A673 (cell line): ENCODE data around the gene HNRNPM. TPM values are rescaled to one million over a fixed set of nuclear protein-coding genes. Genes with fewer than 3 reads are reported as not detected.

ENCODE experiments used
- BruUV-seq: library from RNA; stranded (reverse); fragments of 400-500 nt; replicated peaks from 2 replicates; lab custom pipeline; 2021; lab: Mats Ljungman, UMichigan
- CTCF ChIA-PET: fragments of 300-600 bp; sonication (Branson Sonifier 250); formaldehyde crosslinking; loops from one replicate; lab custom pipeline; 2022; ENCODE audit warnings: antibody characterized with exemption; lab: Charles Lee
- POLR2A ChIA-PET: fragments of 300-600 bp; sonication (Branson Sonifier 250); formaldehyde crosslinking; loops from one replicate; lab custom pipeline; 2022; ENCODE audit warnings: antibody characterized with exemption; ENCODE audit not compliant: low non-redundant PET; lab: Charles Lee
- DNase-seq: peaks from one replicate; pipeline ENCODE4 v3.0.0-alpha.2; 2015; ENCODE audit warnings: low spot score
- H3K27ac ChIP-seq: fragments of 200-600 bp; sonication (generic); 2 replicates; pipeline ENCODE4 v1.5.1; 2016; ENCODE audit warnings: mixed run types, low read depth, mild to moderate bottlenecking, mixed read lengths, antibody characterized with exemption, low read length; ENCODE audit not compliant: poor library complexity, severe bottlenecking
- H3K27me3 ChIP-seq: fragments of 200-600 bp; sonication (generic); replicated peaks from 2 replicates; pipeline ENCODE4 v1.6.1; 2017; ENCODE audit warnings: mixed run types, low read depth, mild to moderate bottlenecking, mixed read lengths, antibody characterized with exemption, low read length; ENCODE audit not compliant: insufficient read depth, poor library complexity
- H3K36me3 ChIP-seq: fragments of 200-600 bp; sonication (generic); 2 replicates; pipeline ENCODE4 v1.6.1; 2016; ENCODE audit warnings: mixed run types, mild to moderate bottlenecking, mixed read lengths, antibody characterized with exemption, low read length; ENCODE audit not compliant: insufficient read depth, poor library complexity, severe bottlenecking
- H3K4me1 ChIP-seq: fragments of 200-600 bp; sonication (generic); 2 replicates; pipeline ENCODE4 v1.6.1; 2017; ENCODE audit warnings: mixed run types, mild to moderate bottlenecking, mixed read lengths, antibody characterized with exemption, low read length; ENCODE audit not compliant: insufficient read depth, poor library complexity, severe bottlenecking
- H3K4me3 ChIP-seq: fragments of 200-600 bp; sonication (generic); 2 replicates; pipeline ENCODE4 v1.5.1; 2016; ENCODE audit warnings: low read depth, mixed run types, mild to moderate bottlenecking, mixed read lengths, low read length; ENCODE audit not compliant: poor library complexity, severe bottlenecking
- H3K9me3 ChIP-seq: fragments of 200-600 bp; sonication (generic); 2 replicates; pipeline ENCODE4 v1.6.1; 2016; ENCODE audit warnings: mixed run types, low read depth, mild to moderate bottlenecking, mixed read lengths, antibody characterized with exemption, low read length; ENCODE audit not compliant: poor library complexity, severe bottlenecking
- CTCF ChIP-seq: fragments of 300-800, 200-600 bp; sonication (generic); conservative IDR thresholded peaks from 2 replicates; pipeline ENCODE4 v1.5.1; 2017; ENCODE audit warnings: low read depth, mild to moderate bottlenecking, antibody characterized with exemption, low read length, moderate library complexity, mixed read lengths
- EZH2 ChIP-seq: fragments of 200-600 bp; sonication (generic); IDR thresholded peaks from 2 replicates; pipeline ENCODE4 v1.6.1; 2017; ENCODE audit warnings: borderline replicate concordance, low read depth, mild to moderate bottlenecking, mixed read lengths, antibody characterized with exemption, low read length; ENCODE audit not compliant: poor library complexity, severe bottlenecking
- intact Hi-C: fragments of 100-400 bp; cut with micrococcal nuclease; formaldehyde crosslinking; loops from one replicate; pipeline ENCODE4 v1.10.0; 2022; ENCODE audit not compliant: unreplicated experiment
- total RNA-seq: library from RNA; stranded (reverse); gene quantifications from 2 replicates; pipeline ENCODE4 v1.2.3, GENCODE V29; 2021

The HNRNPM gene
- total RNA-seq, 1 experiment from 2014 or later = 436 TPM

- POLR2A ChIA-PET = no interaction called here
- H3K36me3 ChIP-seq = no peaks in the 10 kb centered on the region
- H3K4me1 ChIP-seq = peaks cover 6% of the 10 kb centered on the region
- no peaks in the 10 kb centered on the region for H3K27me3 ChIP-seq
- no peak overlapping the region for H3K27ac ChIP-seq
- intact Hi-C loops = no loop called here
- H3K9me3 ChIP-seq = no peaks in the 10 kb centered on the region
- no peak for DNase-seq
- BruUV-seq = no TSS peak
- CTCF ChIA-PET = no interaction called here
- H3K4me3 ChIP-seq = no peak overlapping the region
- TF ChIP-seq EZH2 = no peak
- TF ChIP-seq CTCF = no peak
Observed at GRCh38 chr19:8531470-8531869, 86.7 kb downstream of the HNRNPM start.

GRCh38 chr19:8532225-8532624, 87.5 kb downstream of the HNRNPM start:
- BruUV-seq = no TSS peak
- Histone ChIP-seq H3K27ac (no peak overlapping the region), H3K4me3 (no peak overlapping the region), H3K36me3 (no peaks in the 10 kb centered on the region), H3K27me3 (no peaks in the 10 kb centered on the region), H3K9me3 (no peaks in the 10 kb centered on the region), H3K4me1 (no peaks in the 10 kb centered on the region)
- CTCF ChIA-PET = no interaction called here
- intact Hi-C loops = no loop called here
- no peak for DNase-seq
- POLR2A ChIA-PET = no interaction called here
- TF ChIP-seq CTCF (no peak), EZH2 (no peak)

GRCh38 chr19:8536282-8536681, 91.5 kb downstream of the HNRNPM start:
- no peak for DNase-seq
- Histone ChIP-seq H3K4me1 (peaks cover 7% of the 10 kb centered on the region), H3K9me3 (no peaks in the 10 kb centered on the region), H3K4me3 (no peak overlapping the region), H3K36me3 (no peaks in the 10 kb centered on the region), H3K27me3 (no peaks in the 10 kb centered on the region), H3K27ac (no peak overlapping the region)
- ChIA-PET CTCF (no interaction called here), POLR2A (no interaction called here)
- BruUV-seq = no TSS peak
- intact Hi-C loops = no loop called here
- TF ChIP-seq CTCF (no peak), EZH2 (no peak)
